ENCODE measurements around the gene FOXK2. TPM values are rescaled to one million over a fixed set of nuclear protein-coding genes. Genes with fewer than 3 reads are reported as not detected.
"Not testable (repeated sequence)": the region's sequence is repeated elsewhere in the genome, so short reads cannot be mapped to it uniquely, and the experiment has no call there.

FOXK2 gene
- total RNA-seq, 1 donor from 2014 or later, result 18.0 TPM

DNA sequence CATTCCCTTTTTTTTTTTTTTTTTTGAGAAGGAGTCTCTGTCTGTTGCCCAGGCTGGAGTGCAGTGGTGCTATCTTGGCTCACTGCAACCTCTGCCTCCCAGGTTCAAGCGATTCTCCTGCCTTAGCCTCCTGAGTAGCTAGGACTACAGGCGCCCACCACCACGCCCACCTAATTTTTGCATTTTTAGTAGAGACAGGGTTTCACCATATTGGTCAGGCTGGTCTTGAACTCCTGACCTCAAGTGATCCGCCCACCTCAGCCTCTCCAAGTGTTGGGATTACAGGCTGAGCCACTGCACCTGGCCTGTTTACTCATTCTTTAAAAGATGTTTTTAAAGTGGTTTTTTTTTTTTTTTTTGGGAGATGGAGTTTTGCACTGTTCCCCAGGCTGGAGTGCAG is 44.2 kb downstream of the FOXK2 start:
- DNase-seq (ENCODE audit: low read depth in 2 of 2), result not testable (repeated sequence)

DNA sequence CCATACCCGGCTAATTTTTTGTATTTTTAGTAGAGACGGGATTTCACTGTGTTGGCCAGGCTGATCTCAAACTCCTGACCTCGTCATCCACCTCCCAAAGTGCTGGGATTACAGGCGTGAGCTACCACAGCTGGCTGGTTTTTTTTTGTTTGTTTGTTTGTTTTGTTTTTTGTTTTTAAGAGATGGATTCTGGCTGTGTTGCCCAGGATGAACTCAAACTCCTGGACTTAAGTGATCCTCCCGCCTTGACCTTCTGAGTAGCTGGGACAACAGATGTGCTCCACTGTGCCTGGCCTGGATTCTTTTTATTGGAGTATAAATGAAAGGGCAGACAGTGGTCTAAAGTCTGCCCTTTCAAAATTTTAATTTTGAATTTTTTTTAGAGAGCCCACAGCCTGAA is 44.7 kb downstream of the FOXK2 start:
- no peak for DNase-seq (ENCODE audit: low read depth in 2 of 2)

DNA sequence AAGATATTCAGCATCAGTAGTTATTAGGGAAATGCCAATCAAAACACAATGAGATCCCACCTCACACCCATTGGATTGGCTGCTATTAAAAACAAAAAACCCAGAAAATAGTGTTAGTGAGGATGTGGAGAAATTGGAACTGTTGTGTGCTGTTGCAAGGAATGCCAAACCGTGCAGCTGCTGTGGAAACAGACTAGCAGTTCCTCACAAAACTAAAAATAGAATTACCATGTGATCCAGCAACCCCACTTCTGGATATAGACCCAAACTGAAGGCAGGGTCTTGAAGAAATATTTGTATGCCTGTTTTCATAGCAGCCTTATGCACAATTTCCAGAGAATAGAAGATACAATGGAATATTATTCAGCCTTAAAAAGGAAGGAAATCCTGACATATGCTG is 46.0 kb downstream of the FOXK2 start:
- DNase-seq (ENCODE audit: low read depth in 2 of 2), result no peak

DNA sequence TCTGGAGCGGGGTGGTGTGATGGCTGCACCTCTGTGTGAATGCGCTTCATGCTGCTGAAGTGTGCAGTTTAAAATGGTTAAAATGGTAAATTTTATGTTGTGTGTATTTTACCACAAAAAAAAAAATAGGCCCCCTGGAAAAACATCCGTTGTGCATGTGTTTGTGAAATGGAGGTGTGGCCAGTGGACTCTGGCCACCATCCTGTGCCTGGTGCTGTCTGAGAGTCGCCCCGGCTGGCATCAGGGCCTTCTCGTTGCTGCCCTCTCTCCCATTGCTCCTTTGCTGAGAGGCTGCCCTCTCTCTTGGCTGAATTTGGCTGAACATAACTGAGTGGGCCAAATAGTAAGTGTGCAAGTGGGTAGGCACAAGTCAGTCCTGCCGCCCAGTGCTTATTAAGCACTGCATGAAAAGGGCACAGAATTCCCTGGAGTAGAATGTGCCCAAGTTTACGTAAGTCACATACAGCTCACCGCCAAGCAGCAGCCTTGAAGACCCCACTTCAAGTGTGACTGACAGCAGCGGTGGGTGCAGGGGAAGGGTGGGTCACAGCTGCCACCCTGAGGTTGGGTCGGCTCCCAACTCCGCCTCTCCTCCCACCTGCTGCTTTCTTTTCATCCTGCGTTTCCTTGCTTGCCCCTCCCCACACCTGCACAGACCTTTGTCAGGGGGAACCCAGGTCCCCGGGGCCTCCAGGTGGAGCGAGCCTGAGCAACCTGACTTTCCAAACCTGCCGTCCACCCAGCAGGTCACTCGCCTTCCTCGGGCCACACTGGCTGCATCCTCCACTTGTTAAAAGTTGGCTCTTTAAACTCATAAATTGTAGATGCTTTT is 46.8 kb downstream of the FOXK2 start:
- no peak for DNase-seq (ENCODE audit: low read depth in 2 of 2)

DNA sequence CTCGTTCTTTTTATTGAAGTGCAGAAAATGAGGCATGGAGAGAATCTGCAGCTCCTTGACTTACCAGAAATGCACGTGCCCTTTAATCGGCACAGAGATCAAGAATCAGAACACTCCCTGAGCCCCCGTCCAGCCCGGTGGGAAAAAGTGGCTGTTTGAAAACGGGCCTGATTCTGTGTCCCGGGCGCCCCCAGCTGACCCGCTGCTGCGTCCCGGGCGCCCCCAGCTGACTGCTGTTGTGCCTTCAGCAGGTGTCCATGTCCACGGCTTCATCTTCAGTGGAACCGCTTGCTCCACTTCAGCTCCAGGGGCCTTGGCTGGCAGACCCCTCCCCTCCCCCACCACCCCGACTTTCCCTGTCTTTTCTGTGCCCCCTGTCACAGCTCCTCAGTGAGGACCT is 47.8 kb downstream of the FOXK2 start:
- DNase-seq (ENCODE audit: low read depth in 2 of 2), result no peak

DNA sequence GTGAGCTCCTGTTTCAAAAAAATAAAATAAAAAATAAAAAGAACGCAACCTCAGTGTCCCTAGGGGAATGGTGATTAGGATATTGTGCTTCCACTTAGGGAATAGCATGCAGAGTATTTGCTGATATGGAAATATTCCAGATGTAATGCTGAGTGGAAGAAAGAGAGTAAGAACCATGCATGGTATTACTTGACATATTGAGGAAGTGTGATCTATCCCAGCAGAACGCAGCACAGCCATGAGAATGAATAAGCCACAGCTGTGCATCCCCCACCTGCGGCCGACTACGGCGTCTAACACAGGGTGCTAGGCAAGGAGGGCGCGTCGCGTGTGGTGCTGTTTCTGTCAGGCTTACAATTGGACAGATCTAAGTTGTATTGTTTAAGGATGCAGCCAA is 49.5 kb downstream of the FOXK2 start:
- DNase-seq (ENCODE audit: low read depth in 2 of 2), result no peak

DNA sequence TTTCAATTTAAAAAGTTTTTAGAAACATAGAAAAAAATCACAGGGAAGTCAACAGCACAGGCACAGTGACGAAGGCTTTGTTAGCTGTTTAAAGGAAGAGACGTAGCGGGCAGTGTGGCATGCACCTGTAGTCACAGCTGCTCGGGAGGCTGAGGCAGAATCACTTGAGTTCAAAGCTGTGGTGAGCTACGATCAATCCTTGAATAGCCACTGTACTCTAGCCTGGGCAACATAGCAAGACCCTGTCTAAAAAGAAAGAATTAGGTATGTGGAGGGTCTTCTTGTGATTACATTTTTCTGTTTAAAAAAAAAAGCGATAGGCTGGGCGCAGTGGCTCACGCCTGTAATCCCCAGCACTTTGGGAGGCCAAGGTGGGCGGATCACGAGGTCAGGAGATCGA is 50.1 kb downstream of the FOXK2 start:
- no peak for DNase-seq (ENCODE audit: low read depth in 2 of 2)

DNA sequence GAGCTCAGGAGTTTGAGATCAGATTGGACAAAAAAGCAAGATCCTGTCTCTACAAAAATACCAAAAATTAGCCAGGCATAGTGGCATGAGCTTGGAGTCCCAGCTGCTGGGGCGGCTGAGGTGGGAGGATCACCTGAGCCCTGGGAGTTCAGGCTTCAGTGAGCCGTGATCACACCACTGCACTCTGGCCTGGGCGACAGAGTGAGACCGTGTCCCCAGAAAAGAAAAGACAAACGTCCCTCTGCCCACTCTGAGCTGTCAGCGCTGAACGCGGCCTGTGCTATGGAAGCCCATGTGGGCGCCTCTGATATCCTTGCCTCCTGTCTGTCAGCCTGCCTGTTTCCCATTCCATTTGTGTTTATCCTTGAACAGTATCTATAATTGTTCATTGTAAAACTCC is 50.7 kb downstream of the FOXK2 start:
- DNase-seq (ENCODE audit: low read depth in 2 of 2), result no peak

DNA sequence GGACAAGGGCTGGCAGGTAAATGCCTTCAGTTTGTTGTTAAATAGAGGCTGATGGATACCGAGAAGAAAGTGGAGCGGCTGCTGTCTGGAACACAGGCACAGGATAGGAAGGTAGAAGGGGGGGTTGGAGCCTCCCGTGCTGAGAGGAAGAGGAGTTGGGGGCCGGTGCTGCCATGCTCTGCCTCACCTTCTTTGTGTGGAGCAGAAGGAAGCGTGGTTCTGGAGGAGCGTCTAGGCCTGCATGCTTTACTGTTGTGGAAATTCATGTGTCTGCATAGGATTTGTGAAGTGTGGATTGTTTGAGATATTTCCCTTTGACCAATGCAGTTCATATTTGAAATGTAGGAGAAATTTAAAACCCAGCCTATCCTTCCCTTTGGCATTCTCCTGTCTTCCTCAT is 52.3 kb downstream of the FOXK2 start:
- DNase-seq (ENCODE audit: low read depth in 2 of 2), result no peak

DNA sequence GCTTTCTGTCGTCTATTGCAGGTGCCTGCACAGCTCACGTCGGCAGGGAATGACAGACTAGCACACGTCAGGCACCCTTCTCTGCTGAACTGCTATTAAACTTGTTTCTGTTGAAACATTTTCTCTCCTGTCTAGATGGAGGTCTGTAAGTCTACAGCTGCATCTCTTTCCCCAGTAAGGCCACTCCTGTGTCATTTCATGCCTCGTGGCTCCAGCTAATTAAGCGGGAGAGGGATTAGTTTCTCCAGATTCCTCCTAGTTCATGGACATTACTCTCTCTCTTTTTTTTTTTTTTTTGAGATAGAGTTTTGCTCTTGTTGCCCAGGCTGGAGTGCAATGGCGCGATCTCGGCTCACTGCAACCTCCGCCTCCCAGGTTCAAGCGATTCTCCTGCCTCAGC is 54.5 kb downstream of the FOXK2 start:
- no peak for DNase-seq (ENCODE audit: low read depth in 2 of 2)

DNA sequence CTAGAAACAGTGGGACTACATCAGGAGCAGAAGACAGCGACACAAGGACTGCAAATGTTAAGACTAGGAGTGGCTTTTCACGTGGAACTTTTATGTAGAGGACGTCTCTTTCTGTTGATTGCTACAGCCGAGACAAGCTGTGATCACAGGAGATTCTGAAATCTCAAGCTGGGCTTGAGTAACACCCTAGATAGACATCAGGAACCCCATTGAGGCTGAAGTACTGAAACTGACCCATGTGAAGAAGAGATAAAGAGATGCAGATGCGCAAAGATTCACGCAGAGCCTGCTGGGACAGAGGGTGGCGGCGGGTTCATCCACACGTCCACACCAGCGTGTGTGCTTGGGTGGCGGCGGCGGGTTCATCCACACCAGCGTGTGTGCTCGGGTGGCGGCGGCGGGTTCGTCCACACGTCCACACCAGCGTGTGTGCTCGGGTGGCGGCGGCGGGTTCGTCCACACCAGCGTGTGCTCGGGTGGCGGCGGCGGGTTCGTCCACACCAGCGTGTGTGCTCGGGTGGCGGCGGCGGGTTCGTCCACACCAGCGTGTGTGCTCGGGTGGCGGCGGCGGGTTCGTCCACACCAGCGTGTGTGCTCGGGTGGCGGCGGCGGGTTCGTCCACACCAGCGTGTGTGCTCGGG is 56.2 kb downstream of the FOXK2 start:
- not testable (repeated sequence) for DNase-seq (ENCODE audit: low read depth in 2 of 2)

DNA sequence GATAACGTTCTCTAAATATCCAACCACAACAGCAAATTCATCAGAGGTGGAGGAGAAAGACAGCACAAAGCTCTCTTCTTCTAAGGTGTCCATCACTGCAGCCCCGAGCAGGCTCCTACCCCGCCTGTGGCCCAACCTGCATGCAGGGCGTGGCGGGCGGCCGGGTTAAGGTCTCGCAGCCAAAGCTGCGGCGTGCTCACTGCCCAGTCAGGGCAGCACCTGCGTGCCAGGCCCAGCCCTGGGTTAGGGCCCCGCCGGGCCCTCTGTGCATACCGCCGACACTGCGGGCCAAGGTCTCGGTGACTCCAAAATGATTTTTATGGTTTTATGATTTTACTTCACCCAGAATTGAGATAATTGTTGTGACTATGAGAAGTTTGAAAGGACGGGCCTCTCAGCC is 57.8 kb downstream of the FOXK2 start:
- no peak for DNase-seq (ENCODE audit: low read depth in 2 of 2)

DNA sequence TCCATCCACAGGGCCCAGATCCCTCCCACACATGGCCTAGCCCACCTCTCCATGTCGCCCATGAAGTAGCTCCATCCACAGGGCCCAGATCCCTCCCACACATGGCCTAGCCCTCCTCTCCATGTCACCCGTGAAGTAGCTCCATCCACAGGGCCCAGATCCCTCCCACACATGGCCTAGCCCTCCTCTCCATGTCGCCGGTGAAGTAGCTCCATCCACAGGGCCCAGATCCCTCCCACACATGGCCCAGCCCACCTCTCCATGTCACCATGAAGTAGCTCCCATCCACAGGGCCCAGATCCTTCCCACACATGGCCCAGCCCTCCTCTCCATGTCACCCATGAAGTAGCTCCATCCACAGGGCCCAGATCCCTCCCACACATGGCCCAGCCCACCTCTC is 60.4 kb downstream of the FOXK2 start:
- DNase-seq (ENCODE audit: low read depth in 2 of 2), result not testable (repeated sequence)

DNA sequence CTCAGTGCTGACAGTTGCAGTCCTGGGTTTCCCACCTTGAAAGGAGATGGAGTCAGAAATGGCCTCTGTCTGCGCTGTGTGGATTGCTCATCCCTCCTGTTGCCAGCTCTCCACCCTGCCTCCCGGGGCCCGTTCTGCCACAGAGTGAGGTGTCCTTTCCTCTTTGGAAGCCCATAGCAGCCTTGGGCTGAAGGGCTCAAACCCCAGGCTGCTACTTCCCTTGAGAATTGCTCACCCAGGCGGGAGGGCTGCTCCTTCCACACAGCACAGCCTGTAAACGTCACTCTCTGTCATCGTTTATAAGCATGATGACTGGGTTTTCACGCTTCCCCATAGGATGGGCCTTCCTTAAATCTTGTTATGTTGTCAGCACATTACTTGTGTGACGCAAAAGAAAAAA is 62.7 kb downstream of the FOXK2 start:
- no peak for DNase-seq (ENCODE audit: low read depth in 2 of 2)

DNA sequence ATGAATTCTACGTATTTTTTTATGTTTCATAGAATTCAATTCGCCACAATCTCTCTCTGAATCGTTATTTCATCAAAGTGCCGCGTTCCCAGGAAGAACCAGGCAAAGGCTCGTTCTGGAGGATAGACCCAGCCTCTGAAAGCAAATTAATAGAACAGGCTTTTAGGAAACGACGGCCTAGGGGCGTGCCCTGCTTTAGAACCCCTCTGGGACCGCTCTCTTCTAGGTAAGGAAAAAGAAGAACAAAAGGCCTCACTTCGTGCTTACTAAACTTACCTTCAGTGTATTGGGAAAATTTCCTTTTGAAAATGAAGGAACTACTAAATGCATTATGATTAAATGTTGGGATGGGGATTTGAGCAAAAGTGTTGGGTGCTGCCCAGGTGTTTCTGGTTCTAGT is 63.2 kb downstream of the FOXK2 start:
- no peak for DNase-seq (ENCODE audit: low read depth in 2 of 2)

DNA sequence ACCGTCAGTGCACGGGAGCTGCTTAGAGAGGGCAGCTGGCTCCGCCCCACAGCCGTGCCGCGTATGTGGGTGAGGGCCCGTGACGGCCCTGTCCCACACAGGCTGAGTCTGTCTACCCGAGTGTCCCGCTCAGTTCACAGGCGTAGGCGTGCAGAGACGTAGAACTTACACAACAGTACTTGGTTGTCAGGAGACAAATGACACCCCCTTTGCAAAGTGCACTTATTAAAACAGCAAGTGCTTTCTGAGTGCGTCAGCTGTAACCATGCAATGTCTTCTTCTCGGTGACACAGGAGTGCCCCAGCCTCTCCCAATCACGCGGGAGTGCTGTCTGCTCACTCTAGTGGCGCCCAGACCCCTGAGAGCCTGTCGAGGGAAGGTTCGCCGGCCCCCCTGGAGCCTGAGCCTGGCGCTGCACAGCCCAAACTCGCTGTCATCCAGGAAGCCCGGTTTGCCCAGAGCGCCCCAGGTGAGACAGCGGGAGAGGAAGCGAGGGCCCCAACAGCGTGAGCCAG is 64.2 kb downstream of the FOXK2 start:
- DNase-seq (ENCODE audit: low read depth in 2 of 2), result no peak

DNA sequence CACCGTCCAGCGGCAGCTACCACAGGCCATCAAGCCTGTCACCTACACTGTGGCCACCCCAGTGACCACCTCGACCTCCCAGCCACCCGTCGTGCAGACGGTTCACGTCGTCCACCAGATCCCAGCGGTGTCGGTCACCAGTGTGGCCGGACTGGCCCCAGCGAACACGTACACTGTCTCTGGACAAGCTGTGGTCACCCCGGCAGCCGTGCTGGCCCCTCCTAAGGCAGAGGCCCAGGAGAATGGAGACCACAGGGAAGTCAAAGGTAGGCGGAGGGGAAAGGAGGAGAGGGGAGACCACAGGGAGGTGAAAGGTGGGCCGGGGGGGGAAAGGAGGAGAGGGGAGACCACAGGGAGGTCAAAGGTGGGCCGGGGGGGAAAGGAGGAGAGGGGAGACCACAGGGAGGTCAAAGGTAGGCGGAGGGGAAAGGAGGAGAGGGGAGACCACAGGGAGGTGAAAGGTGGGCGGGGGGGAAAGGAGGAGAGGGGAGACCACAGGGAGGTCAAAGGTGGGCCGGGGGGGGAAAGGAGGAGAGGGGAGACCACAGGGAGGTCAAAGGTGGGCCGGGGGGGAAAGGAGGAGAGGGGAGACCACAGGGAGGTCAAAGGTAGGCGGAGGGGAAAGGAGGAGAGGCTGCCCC is 66.5 kb downstream of the FOXK2 start:
- DNase-seq (ENCODE audit: low read depth in 2 of 2), result peak in 1 of 2 donors; percentile 55

DNA sequence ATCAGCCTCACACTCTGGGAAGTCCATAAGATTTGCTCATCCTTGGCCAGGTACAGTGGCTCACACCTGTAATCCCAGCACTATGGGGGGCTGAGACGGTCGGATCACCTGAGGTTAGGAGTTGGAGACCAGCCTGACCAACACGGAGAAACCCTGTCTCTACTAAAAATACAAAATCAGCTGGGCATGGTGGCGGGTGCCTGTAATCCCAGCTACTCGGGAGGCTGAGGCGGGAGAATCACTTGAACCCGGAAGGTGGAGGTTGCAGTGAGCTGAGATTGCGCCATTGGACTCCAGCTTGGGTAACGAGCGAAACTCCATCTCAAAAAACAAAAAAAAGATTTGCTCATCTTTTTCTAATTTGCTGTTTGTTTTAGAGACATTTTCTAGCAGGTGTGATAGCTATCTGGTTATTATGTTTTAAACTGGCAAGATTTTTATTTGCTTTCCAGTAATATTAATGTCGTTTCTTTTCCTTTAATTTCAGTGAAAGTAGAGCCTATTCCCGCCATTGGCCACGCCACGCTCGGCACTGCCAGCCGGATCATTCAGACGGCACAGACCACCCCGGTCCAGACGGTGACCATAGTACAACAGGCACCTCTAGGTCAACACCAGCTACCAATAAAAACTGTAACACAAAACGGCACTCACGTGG is 67.2 kb downstream of the FOXK2 start:
- DNase-seq (ENCODE audit: low read depth in 2 of 2), result no peak

DNA sequence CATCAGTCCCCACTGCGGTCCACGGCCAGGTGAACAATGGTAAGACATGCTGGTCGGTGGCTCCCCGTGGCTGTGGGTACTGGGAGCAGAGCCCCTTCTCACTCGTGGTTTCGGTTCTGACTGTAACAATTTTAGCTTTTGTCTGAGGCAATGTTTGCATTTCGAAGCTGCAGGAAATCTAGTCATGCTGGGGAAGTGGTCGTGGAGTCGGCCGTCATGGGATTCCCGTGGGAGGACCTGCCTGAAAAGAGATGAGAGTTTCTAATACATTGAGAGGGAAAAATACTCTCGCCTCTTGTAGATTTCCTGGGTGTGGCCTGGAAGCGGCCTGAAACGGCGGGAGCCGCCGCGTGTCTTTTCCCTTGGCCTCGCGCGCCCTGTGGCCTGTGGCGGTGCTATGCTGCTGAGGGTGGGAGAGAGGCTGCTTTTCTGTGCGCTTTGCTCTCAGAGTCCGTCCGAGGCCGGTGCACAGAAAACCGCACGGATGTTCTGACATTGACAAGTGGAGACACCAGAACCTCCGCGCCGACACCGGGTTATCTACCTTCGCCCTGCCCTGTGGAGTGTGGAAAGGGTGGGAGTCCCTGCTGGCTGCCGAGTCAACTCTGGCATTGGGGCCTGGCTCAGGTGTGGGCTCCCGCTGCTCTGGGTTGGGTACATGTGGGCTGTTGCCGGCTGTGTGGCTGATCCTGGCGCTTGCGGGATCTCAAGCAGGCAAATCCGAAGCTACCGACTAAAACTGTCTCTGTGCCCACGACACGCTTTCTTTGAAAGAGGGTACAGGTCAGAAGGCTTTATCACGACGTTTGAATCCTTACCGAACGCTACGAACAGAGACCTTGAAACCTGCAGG is 67.9 kb downstream of the FOXK2 start:
- DNase-seq (ENCODE audit: low read depth in 2 of 2), result peak in 1 of 2 donors; percentile 65

DNA sequence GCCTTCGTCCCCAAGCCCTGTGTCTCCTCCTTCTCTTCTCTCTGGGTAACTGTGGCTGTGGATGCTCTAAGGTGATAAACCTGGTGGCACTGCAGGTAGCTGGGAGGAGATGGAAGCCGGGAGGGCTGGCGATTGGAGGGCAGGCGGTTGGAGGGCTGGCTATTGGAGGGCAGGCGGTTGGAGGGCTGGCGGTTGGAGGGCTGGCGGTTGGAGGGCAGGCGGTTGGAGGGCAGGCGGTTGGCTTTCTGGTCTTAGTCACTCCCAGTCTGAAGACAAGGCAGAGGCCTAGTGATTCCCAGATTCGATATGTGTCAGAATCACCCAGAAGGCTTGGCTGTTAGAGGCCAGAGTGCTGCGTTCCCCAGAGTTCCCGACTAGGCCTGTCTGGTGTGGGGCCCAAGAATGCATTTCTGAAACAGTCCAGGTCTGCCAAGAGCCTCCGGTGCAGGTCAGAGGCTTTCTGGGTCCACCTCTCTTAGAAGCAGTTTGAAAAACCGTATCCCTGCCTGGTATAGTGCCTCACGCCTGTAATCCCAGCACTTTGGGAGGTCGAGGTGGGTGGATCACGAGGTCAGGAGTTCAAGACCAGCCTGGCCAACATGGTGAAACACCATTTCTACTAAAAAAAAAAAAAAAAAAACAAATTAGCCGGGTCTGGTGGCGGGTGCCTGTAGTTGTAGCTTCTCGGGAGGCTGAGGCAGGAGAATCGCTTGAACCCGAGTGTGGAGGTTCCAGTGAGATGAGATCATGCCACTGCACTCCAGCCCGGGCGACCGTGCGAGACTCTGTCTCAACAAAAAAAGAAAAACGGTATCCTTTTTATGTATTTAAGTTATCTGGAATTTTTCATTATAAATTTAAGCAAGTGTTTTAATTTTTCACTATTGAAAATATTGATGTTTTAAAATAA is 69.0 kb downstream of the FOXK2 start:
- no peak for DNase-seq (ENCODE audit: low read depth in 2 of 2)
